ENCODE results near the gene DGKG.

The DGKG gene

DNA sequence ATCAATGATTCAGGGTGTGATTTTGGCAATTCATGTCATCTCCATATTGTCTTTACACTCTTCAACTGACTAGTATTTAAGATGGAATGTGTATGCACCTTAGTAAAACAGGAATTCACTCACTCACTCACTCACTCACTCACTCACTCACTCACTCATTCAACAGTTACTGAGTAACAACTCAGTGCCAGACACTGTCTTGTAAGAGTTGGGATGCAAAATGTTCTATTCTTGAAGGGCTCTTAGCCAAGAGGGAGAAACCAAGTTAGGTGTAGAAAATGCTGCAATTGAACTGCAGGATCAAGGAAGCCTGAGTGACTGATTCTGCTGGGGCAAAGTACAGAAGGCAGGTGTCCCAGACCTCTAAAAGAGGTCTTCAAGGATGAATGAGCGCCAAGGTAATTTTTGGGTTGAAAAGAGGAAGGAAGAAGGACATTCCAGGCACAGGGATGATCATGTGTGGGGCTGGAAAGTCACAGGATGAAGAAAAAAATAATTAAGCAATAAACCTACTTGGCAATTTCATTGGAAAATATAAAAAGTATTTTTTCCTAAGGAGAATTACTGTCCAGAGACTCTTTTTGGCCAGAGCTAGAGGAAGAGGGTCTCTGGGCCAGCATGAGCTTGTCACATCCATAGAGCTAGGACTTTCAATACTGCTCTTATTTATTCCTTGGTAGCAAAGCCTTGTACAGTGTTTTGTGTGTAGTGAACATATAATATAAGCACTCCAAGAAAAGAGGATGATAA lies 194.2 kb downstream of the DGKG start:
- no peak for DNase-seq

- DNase-seq, result no peak
These were observed 195.3 kb downstream of the DGKG start for GRCh38 chr3:186166491-186167288.

- DNase-seq, result no peak
These were observed 196.0 kb downstream of the DGKG start for GRCh38 chr3:186166036-186166435.

DNA sequence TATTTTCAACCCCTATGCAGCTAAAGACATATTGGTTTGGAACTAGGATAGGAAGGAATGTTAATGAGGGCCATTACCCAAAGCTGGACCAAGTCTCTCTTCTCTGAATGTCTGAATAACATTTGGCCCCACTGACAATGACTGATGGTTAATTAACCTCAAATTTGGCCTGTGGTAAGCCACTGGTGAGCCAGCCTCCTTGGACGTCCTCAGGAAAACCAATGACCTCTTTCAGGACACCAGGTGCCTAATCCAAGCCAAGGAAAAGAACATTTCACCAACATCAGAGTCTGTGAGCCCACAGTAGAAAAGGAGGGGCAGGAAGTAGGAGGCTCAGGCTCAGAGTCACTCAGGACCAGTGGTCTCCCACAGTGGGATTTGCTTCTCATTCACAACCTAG lies 196.7 kb downstream of the DGKG start:
- no peak for DNase-seq

DNA sequence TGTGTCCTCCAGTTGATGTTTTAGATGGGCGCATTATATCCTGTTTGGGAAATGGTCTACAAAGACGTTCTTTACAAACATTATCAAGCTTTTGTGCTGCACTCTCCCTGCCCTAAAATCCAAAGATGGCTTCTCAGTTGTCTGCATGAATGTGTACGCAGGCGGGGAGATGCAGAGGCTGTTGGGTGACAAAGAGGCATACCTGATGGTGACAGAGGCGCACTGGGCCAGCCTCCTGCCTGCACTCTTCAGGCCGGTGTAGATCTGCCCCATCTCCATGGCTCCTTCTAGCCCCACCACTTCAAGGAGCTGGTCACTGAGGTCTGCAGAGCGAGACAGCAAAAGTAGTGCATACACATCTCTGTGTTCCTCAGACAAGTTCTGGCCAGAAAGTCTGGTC lies 197.3 kb downstream of the DGKG start:
- no peak for DNase-seq

- DNase-seq, result no peak
These were observed 199.8 kb downstream of the DGKG start for GRCh38 chr3:186162221-186162620.

DNA sequence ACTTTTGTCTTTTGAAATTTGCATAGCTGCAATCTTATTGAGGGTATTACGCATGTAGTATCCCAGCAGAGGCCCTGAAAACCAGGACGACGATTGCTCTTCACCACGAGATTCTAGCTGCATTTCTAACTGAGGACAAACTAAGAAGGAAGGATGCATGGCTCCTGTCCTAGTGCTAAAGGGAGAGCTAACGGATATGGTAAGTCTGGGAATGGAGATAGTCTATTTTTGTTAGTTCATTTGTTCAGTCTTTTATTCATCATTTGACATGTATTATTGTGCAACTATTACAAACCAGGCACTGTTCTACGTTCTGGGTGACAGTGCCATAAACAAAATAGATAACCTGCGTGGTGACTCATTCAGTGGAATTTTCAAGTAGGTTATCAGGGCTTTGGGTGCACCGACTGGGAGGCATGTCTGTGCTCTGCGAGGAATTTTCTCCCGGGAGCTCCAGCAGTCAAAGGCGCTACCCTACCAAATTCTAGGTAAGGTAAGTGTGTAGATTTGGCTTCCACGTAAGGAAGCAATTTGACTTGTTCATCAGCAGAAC lies 201.3 kb downstream of the DGKG start:
- DNase-seq, result no peak

DNA sequence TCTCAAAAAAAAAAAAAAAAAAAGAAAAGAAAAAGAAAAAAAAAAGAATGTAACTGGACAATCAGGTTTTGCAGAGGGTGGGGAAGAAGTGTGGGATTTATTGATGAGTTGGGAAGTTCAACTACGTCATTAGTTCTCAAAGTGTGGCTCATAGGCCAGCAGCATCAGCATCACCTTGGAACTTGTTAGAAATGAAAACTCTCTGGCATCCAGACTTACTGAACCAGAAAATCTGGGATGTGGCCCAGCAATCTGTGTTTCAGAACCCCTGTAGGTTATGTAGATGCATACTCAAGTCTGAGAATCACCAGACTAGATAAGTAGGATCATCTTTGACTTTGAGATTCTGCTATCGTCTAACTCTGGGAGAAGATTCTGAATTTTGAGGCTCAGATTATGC lies 207.4 kb downstream of the DGKG start:
- DNase-seq, result no peak

DNA sequence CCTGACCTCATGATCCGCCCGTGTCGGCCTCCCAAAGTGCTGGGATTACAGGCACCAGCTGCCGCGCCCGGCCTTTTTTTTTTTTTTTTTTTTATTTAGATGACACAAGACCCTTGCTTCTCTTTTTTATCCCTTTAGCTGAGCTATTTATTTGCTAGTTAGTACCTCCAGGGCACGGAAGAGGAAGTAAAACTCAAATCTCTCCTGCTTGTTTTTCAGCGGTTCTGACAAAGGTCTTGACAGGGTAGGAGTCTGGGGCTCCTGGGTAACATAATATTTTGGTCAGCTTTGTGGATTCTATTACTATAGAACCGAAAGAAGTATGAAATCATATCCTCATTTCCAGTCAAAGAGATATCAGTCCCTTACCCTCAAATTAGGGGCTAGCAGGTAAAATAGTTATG lies 209.1 kb downstream of the DGKG start:
- no peak for DNase-seq

- DNase-seq, result no peak
These were observed 209.7 kb downstream of the DGKG start for GRCh38 chr3:186152361-186152798.

DNA sequence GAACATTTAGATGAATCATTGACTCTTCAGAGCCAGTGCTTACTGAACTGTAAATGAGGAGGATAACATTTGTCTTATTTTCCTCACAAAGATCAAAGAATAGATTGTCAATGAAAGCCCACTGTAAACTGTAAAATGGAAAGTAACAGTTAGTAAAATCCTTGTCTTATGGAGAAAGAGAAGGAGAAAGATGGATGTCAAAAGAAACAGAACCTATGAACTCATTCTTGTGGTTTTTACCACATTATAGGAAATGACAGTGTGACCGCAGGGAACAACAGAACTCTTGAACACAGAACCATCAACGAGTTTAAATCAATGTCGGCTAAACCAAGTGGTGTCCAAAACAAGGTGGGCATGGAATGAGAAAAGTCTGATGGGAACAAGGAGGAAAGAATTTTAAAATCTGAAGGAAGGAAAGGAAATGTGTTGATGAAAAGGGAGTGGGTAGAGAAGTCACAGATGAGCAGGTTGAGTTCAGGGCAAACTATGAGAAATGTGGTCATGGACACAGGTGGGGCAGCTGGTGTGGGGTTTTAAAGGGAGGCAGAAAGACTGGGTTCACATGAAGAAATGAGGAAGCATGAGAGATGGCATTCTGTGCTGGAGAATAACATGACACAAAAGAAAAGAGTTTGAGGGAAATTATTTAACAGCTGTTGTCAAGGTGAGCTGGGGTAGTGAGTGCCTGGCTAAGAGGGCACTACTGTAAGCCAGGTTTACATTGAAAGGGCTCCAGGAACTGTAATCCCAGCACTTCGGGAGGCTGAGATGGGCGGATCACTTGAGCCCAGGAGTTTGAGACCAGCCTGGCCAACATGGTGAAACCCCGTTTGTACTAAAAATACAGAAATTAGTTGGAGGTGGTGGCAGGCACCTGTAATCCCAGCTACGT lies 210.7 kb downstream of the DGKG start:
- no peak for DNase-seq

GRCh38 chr3:186150041-186150830 lies 211.8 kb downstream of the DGKG start:
- no peak for DNase-seq

DNA sequence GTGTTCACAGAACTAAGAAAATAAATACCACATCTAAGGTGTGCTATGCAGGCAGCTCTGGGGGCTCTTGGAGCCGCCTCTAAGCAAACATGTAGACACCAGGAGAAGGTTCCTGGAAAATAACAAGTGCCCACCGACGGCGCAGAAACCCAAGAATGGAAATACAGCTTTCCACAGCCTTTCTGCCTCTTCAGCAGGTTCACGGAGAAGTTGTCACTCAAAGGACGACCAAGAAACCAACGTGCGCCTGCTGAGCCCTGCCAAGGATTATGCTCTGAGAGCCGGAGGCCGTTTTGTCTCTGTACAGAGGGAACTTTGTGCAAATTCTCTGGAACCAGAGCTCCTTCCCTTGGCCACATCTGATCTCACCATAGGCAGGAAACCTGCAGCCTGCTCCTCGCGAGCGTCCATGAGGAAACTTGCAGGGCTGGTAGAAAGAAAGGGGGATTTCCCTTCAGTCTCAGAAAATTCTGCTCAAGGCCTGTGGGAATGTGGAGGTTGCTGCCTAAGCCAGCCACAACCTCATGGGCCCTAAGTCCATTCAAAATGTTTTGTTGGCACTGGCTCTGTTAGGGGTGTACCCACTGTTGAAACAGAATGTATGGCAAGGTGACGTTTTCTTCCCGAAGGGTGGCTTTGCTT lies 212.6 kb downstream of the DGKG start:
- DNase-seq, result no peak

DNA sequence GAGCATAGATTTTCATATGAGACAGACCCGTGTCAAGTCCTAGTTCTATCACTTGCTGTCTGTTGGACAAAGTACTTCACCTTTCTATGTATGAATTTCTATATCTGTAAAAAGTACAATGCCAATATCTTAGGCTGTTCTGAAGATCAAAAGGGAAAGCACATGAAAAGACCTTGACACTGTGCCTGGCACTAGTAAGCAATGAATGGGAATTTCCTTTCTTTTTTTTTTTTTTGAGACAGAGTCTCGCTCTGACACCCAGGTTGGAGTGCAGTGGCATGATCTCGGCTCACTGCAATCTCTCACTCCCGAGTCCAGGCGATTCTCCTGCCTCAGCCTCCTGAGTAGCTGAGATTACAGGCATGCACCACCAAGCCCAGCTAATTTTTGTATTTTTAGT lies 217.8 kb downstream of the DGKG start:
- DNase-seq, result no peak

GRCh38 chr3:186143250-186143649 lies 218.8 kb downstream of the DGKG start:
- peak in 1 of 2 experiments; percentile 24 for DNase-seq

DNA sequence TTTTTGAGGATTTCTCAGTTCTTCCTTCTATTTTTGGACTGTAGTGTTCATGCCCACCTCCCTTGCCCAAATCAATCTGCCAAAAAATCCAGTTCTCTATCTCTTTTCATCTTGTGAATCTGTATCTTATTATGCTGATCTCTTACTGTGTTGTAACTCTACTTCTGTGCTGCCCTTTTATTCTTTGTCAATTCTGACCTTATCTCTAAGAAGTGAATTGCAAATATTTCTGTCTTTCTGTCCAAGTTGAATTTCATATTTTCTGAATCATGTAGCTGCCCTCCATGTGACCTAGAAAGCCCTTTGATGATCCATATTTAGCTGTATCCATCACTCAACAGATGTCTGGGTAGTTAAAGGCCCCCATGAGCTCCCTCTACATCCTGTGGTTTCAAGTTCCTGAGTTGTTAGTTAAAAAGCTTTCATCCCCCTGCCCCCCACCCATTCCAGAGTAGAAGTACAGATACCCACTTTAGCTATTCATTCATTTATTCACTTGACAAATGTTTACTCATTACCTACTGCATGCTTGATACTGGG lies 219.6 kb downstream of the DGKG start:
- DNase-seq, result no peak

DNA sequence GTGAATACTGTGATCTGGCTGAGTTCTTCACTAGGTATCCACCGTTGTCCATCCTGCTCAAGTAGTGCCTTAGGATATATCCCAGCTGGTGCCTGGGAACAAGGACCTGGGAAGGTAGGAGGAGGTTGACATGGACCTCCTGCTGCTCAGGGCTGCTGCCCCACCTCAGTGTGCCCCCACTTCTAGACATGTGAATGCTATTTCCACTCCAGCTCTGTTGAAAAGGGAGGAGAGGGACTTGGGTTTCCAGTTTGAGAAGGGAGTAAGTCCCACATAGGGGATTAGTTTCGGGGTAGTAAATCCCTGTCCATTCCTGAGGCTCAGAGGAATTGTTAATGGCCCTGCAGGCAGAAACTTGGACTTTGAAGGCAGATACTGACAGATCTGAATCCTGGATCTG lies 220.2 kb downstream of the DGKG start:
- DNase-seq, result no peak

DNA sequence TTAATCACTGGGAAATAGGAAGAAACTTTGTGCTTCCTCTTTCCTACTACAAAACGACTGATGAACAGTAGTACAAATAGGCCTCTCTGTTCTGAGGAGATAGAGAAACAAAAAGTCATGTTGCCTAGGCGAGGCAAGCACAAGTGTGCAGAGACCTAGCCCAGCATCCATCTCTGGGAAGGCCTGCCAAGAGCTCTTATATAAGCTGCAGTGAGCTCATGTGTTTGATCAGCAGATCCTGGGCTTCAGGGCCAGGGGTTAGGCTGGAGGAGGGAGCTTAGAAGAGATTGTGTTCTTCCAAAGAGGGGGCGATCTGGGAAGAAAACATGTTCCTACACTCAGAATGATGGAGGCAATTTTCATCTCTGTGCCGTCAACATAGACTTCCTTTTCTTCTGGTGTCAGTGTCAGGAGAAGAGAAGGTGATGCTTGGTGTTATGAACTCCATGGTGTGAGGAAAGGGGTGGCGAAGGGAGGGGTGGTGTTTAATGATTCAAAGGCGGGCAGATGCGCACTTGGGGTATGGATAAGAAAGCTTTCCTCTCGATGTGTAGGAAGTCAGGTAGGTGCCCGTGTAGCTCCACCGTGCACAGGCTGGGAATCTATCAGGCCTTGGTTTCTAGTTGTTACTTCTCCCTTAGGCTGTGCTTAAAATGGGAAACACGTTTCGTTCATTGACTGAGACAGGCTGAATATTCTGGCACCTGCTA lies 223.6 kb downstream of the DGKG start:
- DNase-seq, result no peak

- DNase-seq, result no peak
These were observed 224.9 kb downstream of the DGKG start for GRCh38 chr3:186137051-186137685.

DNA sequence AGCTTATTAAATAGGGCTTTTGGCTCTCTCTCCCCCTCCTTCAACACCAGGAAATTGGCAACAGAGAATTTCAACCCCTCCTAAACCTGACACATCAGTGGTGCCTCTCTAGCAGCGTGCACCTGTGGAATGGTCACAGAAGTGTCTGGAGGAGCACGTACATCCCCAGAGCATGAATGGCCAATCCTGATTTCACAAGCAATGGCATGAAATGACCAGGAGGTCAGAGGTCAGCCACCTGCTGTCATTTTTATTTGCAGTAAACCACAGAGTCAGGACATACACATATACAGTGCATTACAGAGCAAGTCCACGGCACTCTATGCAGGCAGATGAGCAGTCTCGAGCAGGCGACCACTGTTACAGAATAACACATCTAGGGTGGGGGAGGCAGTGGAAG lies 228.1 kb downstream of the DGKG start:
- no peak for DNase-seq
